HG02938 (cell line): ENCODE measurements around the gene SPINK13.
"Not testable (repeated sequence)": the region's sequence is repeated elsewhere in the genome, so short reads cannot be mapped to it uniquely, and the experiment has no call there.

Source experiments
- ATAC-seq: cut with Tn5 transposase; IDR thresholded peaks from one replicate; pipeline ENCODE4 v1.9.1; 2021; ENCODE audit warnings: mild to moderate bottlenecking, moderate library complexity; ENCODE audit not compliant: unreplicated experiment

The SPINK13 gene

GRCh38 chr5:148311484-148311883 lies 42.9 kb downstream of the SPINK13 start:
- ATAC-seq = no peak

- ATAC-seq = no peak
These were observed 43.6 kb downstream of the SPINK13 start, which contains the start of gene SPINK7 for GRCh38 chr5:148312153-148312552. SPINK7 (plus strand) TSS chr5:148312423; CDS start chr5:148312484, 61 bp downstream.

- ATAC-seq = no peak
These were observed 45.6 kb downstream of the SPINK13 start for GRCh38 chr5:148314187-148314586.

- ATAC-seq = no peak
These were observed 46.1 kb downstream of the SPINK13 start for GRCh38 chr5:148314731-148315130.

GRCh38 chr5:148320011-148320963 lies 51.7 kb downstream of the SPINK13 start:
- not testable (repeated sequence) for ATAC-seq

- ATAC-seq = no peak
These were observed 64.8 kb downstream of the SPINK13 start for GRCh38 chr5:148333262-148333849.

- no peak for ATAC-seq
These were observed 66.7 kb downstream of the SPINK13 start, which contains the start of gene SPINK9 for GRCh38 chr5:148335259-148335658. SPINK9 (plus strand) TSS chr5:148335559; CDS start chr5:148335614, 55 bp downstream.
